Muscle layer of colon (tissue), 2 donors: ENCODE measurements around the gene RIMS1.

Experiments used
- H3K27ac ChIP-seq: one replicate; pipeline ENCODE4 v1.7.0; 2013; ENCODE audit warnings: low read depth, mild to moderate bottlenecking, low read length, moderate library complexity
- H3K27me3 ChIP-seq, 2 donors: one replicate each; pipeline ENCODE4 v1.7.0; 2013; ENCODE audit warnings: low read length in 2 of 2, mild to moderate bottlenecking in 2 of 2; ENCODE audit not compliant: insufficient read depth in 2 of 2, control insufficient read depth in 1 of 2
- H3K36me3 ChIP-seq: one replicate; pipeline ENCODE4 v1.7.0; 2013; ENCODE audit warnings: mild to moderate bottlenecking, low read length; ENCODE audit not compliant: insufficient read depth
- H3K4me1 ChIP-seq: one replicate; pipeline ENCODE4 v1.7.0; 2013; ENCODE audit warnings: mild to moderate bottlenecking, low read length; ENCODE audit not compliant: insufficient read depth
- H3K4me3 ChIP-seq, 2 donors: one replicate each; pipeline ENCODE4 v1.7.0; 2013; ENCODE audit warnings: low read length in 2 of 2, low read depth in 1 of 2, mild to moderate bottlenecking in 1 of 2, moderate library complexity in 1 of 2
- H3K9ac ChIP-seq: one replicate; pipeline ENCODE4 v1.7.0; 2013; ENCODE audit warnings: low read length
- H3K9me3 ChIP-seq: one replicate; pipeline ENCODE4 v1.7.0; 2013; ENCODE audit warnings: mild to moderate bottlenecking, low read length
- donor health status: abdominal sarcoma.
- donor health status: Adenocarcinoma of cecum.

Gene RIMS1

DNA sequence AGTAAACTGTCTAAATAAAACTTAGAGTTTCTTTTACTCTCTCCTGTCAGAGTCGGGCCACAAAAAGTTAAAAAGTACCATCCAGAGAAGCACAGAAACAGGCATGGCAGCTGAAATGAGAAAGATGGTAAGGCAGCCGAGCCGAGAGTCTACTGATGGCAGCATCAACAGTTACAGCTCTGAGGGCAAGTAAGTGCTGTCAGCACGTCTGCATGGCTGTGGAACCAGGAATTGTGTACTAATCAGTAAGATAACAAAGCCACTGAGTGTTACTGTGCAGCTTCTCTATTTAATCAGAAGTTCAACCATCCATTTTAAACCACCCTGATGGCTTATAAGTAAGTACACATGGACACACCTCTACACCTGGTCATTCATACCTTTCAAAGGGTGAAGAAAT, 504.2 kb downstream of the RIMS1 start:
- H3K9me3 ChIP-seq = no peaks in the 10 kb centered on the region
- no peak overlapping the region for H3K4me3 ChIP-seq
- H3K27ac ChIP-seq = no peak overlapping the region
- no peaks in the 10 kb centered on the region for H3K36me3 ChIP-seq
- H3K4me1 ChIP-seq = no peaks in the 10 kb centered on the region
- H3K9ac ChIP-seq = no peak overlapping the region
- H3K27me3 ChIP-seq = no peaks in the 10 kb centered on the region

DNA sequence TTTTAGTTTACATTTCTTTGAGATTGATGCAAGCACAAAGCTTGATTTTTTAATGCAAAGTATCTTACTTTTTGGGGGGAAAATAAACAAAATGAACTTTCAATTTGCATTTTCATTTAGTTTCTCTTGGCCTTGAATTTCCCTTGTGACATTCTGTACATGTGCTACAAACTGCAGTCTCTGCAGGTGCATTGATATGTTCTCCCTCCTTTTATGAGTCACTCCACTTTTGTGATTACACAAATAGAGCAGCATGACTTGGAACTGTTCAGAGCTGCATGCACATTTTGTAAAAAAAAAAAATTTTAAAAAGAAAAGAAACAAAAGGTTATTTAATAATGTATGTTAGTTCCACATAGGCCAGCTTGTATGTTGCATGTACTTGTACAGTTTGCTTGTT, 515.5 kb downstream of the RIMS1 start:
- Histone ChIP-seq H3K27me3 (no peaks in the 10 kb centered on the region), H3K9me3 (no peaks in the 10 kb centered on the region), H3K27ac (no peak overlapping the region), H3K4me1 (no peaks in the 10 kb centered on the region), H3K9ac (no peak overlapping the region), H3K4me3 (no peak overlapping the region), H3K36me3 (no peaks in the 10 kb centered on the region)

DNA sequence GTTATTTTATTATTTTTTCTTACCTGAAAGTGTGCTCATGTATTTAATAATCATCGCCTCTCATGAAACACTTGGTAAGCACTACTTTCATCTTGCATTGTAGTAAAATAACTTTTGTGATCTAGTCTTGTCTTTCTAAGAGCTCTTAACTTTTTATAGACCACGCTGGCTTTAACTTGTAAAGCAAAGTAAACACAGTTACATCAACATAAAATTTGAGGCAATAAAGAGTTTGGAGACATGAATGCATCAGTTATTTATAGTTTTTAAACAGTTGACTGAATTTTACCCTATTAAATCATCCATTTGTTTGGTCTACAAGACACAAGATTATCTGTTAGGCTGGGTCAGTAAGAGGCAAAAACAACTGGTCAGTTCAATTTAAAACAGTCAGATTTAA, 517.1 kb downstream of the RIMS1 start:
- no peaks in the 10 kb centered on the region for H3K9me3 ChIP-seq
- H3K27me3 ChIP-seq = no peaks in the 10 kb centered on the region
- no peak overlapping the region for H3K27ac ChIP-seq
- no peaks in the 10 kb centered on the region for H3K4me1 ChIP-seq
- H3K9ac ChIP-seq = no peak overlapping the region
- H3K4me3 ChIP-seq = no peak overlapping the region
- no peaks in the 10 kb centered on the region for H3K36me3 ChIP-seq

- no peaks in the 10 kb centered on the region for H3K36me3 ChIP-seq
- H3K9me3 ChIP-seq = no peaks in the 10 kb centered on the region
- no peak overlapping the region for H3K27ac ChIP-seq
Observed at GRCh38 chr6:72406517-72406916, 520.2 kb downstream of the RIMS1 start.

GRCh38 chr6:72410769-72411168, 524.4 kb downstream of the RIMS1 start:
- Histone ChIP-seq H3K27me3 (no peaks in the 10 kb centered on the region), H3K9ac (no peak overlapping the region), H3K4me1 (no peaks in the 10 kb centered on the region), H3K4me3 (no peak overlapping the region), H3K27ac (no peak overlapping the region), H3K36me3 (no peaks in the 10 kb centered on the region), H3K9me3 (no peaks in the 10 kb centered on the region)

More at GRCh38 chr6:72406517-72406916, 520.2 kb downstream of the RIMS1 start:
- Histone ChIP-seq H3K4me3 (no peak overlapping the region), H3K9ac (no peak overlapping the region), H3K4me1 (no peaks in the 10 kb centered on the region), H3K27me3 (no peaks in the 10 kb centered on the region)

DNA sequence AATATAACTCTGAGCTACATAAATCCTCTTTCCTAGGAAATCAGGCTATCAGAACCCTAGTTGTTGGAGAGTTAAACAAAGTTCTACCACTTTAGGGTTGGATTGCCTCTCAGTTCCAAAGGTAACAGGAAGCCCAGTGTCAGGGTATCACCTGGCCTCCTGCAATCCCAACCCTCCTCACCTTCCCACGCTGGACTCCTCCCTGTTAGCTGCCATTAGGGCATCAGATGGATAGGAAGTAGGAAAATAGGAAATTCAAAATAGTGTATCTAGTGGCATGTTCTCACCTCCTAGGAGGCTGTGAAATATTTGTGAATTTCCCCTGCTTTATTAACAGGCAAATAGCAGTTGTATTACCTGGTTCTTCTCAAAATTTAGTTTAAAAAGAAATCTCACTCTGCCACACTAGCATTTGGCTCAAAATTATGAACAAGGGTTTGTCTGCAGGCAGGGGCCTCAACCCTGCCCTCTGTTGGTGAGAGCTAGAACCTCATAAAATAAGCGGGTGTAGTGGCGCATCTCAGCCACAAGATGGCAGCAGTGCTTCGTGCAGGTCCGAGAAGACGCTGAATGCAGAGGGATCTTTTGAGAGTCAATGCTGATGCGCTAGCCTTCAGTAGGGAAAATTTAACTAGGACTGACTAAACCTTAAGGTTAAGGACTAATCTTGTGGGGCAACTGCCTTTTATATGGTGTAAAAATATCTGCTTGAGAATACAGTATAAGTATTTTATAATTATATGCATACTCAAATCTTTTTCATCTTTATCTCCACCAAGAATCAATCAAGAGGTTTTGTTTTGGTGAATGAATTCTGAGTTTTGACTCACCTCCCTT, 525.7 kb downstream of the RIMS1 start:
- Histone ChIP-seq H3K4me1 (no peaks in the 10 kb centered on the region), H3K9ac (no peak overlapping the region), H3K36me3 (no peaks in the 10 kb centered on the region), H3K4me3 (no peak overlapping the region), H3K27ac (no peak overlapping the region), H3K27me3 (no peaks in the 10 kb centered on the region), H3K9me3 (no peaks in the 10 kb centered on the region)

- Histone ChIP-seq H3K4me3 (no peak overlapping the region), H3K36me3 (no peaks in the 10 kb centered on the region), H3K9ac (no peak overlapping the region), H3K4me1 (no peaks in the 10 kb centered on the region), H3K9me3 (no peaks in the 10 kb centered on the region), H3K27me3 (no peaks in the 10 kb centered on the region), H3K27ac (no peak overlapping the region)
Observed at GRCh38 chr6:72412709-72413044, 526.3 kb downstream of the RIMS1 start.

DNA sequence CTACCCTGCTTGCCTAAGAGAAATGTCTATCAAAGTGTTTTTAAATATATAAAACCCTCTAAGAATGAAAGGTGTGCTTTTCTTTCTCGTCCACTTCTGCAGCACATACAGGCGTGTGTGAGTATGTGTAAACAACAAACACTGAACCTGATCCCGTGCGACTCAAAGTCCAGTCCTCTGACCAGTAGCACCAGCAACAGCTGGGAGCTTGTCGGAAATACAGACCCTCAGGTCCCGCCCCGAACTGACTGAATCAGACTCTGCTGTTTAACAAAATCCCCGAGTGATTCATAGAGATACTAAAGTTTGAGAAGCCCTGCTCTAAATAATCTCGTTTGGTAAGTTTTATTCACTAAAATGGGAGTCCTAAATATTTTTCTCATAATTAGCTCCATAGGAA, 527.5 kb downstream of the RIMS1 start:
- Histone ChIP-seq H3K9me3 (no peaks in the 10 kb centered on the region), H3K4me3 (no peak overlapping the region), H3K4me1 (no peaks in the 10 kb centered on the region), H3K9ac (no peak overlapping the region), H3K27me3 (no peaks in the 10 kb centered on the region), H3K36me3 (no peaks in the 10 kb centered on the region), H3K27ac (no peak overlapping the region)

- Histone ChIP-seq H3K4me3 (no peak overlapping the region), H3K27me3 (no peaks in the 10 kb centered on the region), H3K4me1 (no peaks in the 10 kb centered on the region), H3K9ac (no peak overlapping the region), H3K27ac (no peak overlapping the region), H3K9me3 (no peaks in the 10 kb centered on the region), H3K36me3 (no peaks in the 10 kb centered on the region)
Observed at GRCh38 chr6:72414657-72415056, 528.3 kb downstream of the RIMS1 start.

DNA sequence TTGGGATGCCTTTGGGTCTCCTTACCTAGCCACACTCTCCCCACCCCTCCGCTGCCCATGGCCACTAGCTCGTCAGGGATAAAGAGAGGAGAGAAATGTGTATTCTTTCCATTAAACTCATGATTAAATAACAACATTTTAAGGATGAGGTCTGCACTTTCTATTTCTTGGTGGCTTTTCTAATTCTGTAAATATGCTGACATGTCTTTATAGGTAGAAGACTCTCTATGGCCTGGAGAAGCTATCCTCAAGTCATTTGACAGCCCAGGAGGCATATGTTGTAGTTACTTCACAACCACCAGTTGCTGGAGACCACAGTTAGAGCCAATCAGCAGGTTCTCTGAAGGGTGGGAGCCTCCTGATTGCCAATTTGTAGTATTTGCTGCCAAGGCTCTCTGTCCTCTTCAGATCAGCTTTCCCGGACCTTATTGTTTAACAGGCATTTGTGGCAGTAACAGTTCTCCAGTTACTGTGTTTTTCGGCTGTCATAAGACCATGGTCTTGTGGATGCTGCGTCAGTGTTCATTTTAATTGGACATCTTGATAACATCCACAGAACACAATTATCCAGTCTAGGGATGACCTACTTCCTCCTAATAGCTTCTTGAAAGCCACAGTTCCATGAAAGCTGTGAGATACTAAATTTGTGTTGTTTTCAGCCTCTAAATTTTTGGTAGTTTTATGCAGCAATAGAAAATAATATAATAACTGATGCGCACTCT, 530.6 kb downstream of the RIMS1 start:
- H3K4me3 ChIP-seq = no peak overlapping the region
- no peak overlapping the region for H3K27ac ChIP-seq
- H3K9me3 ChIP-seq = no peaks in the 10 kb centered on the region
- no peaks in the 10 kb centered on the region for H3K4me1 ChIP-seq
- H3K9ac ChIP-seq = no peak overlapping the region
- no peaks in the 10 kb centered on the region for H3K36me3 ChIP-seq
- H3K27me3 ChIP-seq = no peaks in the 10 kb centered on the region

GRCh38 chr6:72417759-72418158, 531.4 kb downstream of the RIMS1 start:
- no peaks in the 10 kb centered on the region for H3K27me3 ChIP-seq
- no peaks in the 10 kb centered on the region for H3K4me1 ChIP-seq
- H3K9ac ChIP-seq = no peak overlapping the region
- no peak overlapping the region for H3K27ac ChIP-seq
- H3K9me3 ChIP-seq = no peaks in the 10 kb centered on the region
- H3K36me3 ChIP-seq = no peaks in the 10 kb centered on the region
- H3K4me3 ChIP-seq = no peak overlapping the region

- no peak overlapping the region for H3K27ac ChIP-seq
- H3K4me1 ChIP-seq = no peaks in the 10 kb centered on the region
- no peak overlapping the region for H3K9ac ChIP-seq
- no peaks in the 10 kb centered on the region for H3K27me3 ChIP-seq
- no peak overlapping the region for H3K4me3 ChIP-seq
- no peaks in the 10 kb centered on the region for H3K9me3 ChIP-seq
- no peaks in the 10 kb centered on the region for H3K36me3 ChIP-seq
Observed at GRCh38 chr6:72418495-72418894, 532.1 kb downstream of the RIMS1 start.
